ENCODE data around the gene SNX32.

Gene SNX32

GRCh38 chr11:65880027-65880426, 46.3 kb downstream of the SNX32 start:
- H3K9me3 Mint-ChIP-seq: no peaks in the 10 kb centered on the region
- no peaks in the 10 kb centered on the region for H3K27me3 Mint-ChIP-seq
- H3K4me3 Mint-ChIP-seq: peak overlapping the region; percentile 58
- H3K36me3 Mint-ChIP-seq: peaks cover 4% of the 10 kb centered on the region
- H3K27ac Mint-ChIP-seq: peak overlapping the region; percentile 35
- peaks cover 47% of the 10 kb centered on the region for H3K4me1 Mint-ChIP-seq

- Mint-ChIP-seq H3K27ac (peak overlapping the region; percentile 82), H3K36me3 (peaks cover 4% of the 10 kb centered on the region), H3K9me3 (no peaks in the 10 kb centered on the region), H3K4me3 (peak overlapping the region; percentile 53), H3K27me3 (no peaks in the 10 kb centered on the region), H3K4me1 (peaks cover 47% of the 10 kb centered on the region)
Observed at GRCh38 chr11:65880844-65881421, 47.2 kb downstream of the SNX32 start.

GRCh38 chr11:65882120-65883057, 48.6 kb downstream of the SNX32 start:
- H3K4me3 Mint-ChIP-seq: no peak overlapping the region
- peaks cover 4% of the 10 kb centered on the region for H3K36me3 Mint-ChIP-seq
- H3K9me3 Mint-ChIP-seq: no peaks in the 10 kb centered on the region
- H3K27ac Mint-ChIP-seq: no peak overlapping the region
- H3K4me1 Mint-ChIP-seq: peaks cover 53% of the 10 kb centered on the region
- H3K27me3 Mint-ChIP-seq: no peaks in the 10 kb centered on the region

GRCh38 chr11:65883058-65883761, 49.4 kb downstream of the SNX32 start:
- no peaks in the 10 kb centered on the region for H3K27me3 Mint-ChIP-seq
- no peak overlapping the region for H3K27ac Mint-ChIP-seq
- no peak overlapping the region for H3K4me3 Mint-ChIP-seq
- H3K4me1 Mint-ChIP-seq: peaks cover 50% of the 10 kb centered on the region
- no peaks in the 10 kb centered on the region for H3K9me3 Mint-ChIP-seq
- H3K36me3 Mint-ChIP-seq: peaks cover 4% of the 10 kb centered on the region

- peaks cover 4% of the 10 kb centered on the region for H3K36me3 Mint-ChIP-seq
- no peaks in the 10 kb centered on the region for H3K27me3 Mint-ChIP-seq
- H3K4me1 Mint-ChIP-seq: peaks cover 46% of the 10 kb centered on the region
- no peak overlapping the region for H3K4me3 Mint-ChIP-seq
- H3K27ac Mint-ChIP-seq: peak overlapping the region; percentile 8
- H3K9me3 Mint-ChIP-seq: no peaks in the 10 kb centered on the region
Observed at GRCh38 chr11:65883786-65884715, 50.3 kb downstream of the SNX32 start.

- peaks cover 46% of the 10 kb centered on the region for H3K4me1 Mint-ChIP-seq
- no peak overlapping the region for H3K27ac Mint-ChIP-seq
- H3K9me3 Mint-ChIP-seq: no peaks in the 10 kb centered on the region
- H3K4me3 Mint-ChIP-seq: no peak overlapping the region
- H3K27me3 Mint-ChIP-seq: no peaks in the 10 kb centered on the region
- peaks cover 4% of the 10 kb centered on the region for H3K36me3 Mint-ChIP-seq
Observed at GRCh38 chr11:65884716-65885092, 50.9 kb downstream of the SNX32 start.

- H3K27ac Mint-ChIP-seq: no peak overlapping the region
- H3K4me1 Mint-ChIP-seq: peaks cover 48% of the 10 kb centered on the region
- H3K36me3 Mint-ChIP-seq: peaks cover 4% of the 10 kb centered on the region
Observed at GRCh38 chr11:65885231-65885630, 51.5 kb downstream of the SNX32 start.

GRCh38 chr11:65885808-65886536, 52.2 kb downstream of the SNX32 start:
- Mint-ChIP-seq H3K4me1 (peaks cover 42% of the 10 kb centered on the region), H3K36me3 (peaks cover 4% of the 10 kb centered on the region), H3K27ac (no peak overlapping the region), H3K4me3 (no peak overlapping the region), H3K9me3 (no peaks in the 10 kb centered on the region), H3K27me3 (no peaks in the 10 kb centered on the region)

More at GRCh38 chr11:65885231-65885630, 51.5 kb downstream of the SNX32 start:
- H3K4me3 Mint-ChIP-seq: no peak overlapping the region
- H3K27me3 Mint-ChIP-seq: no peaks in the 10 kb centered on the region
- H3K9me3 Mint-ChIP-seq: no peaks in the 10 kb centered on the region

GRCh38 chr11:65886826-65887722, 53.3 kb downstream of the SNX32 start:
- Mint-ChIP-seq H3K9me3 (no peaks in the 10 kb centered on the region), H3K4me3 (peak overlapping the region; percentile 98), H3K27me3 (no peaks in the 10 kb centered on the region), H3K36me3 (peaks cover 4% of the 10 kb centered on the region), H3K27ac (peak overlapping the region; percentile 20), H3K4me1 (peaks cover 37% of the 10 kb centered on the region)

GRCh38 chr11:65887723-65888162, 54.0 kb downstream of the SNX32 start:
- no peak overlapping the region for H3K27ac Mint-ChIP-seq
- H3K36me3 Mint-ChIP-seq: peaks cover 10% of the 10 kb centered on the region
- H3K4me1 Mint-ChIP-seq: peaks cover 40% of the 10 kb centered on the region
- peak overlapping the region; percentile 98 for H3K4me3 Mint-ChIP-seq
- no peaks in the 10 kb centered on the region for H3K9me3 Mint-ChIP-seq
- H3K27me3 Mint-ChIP-seq: no peaks in the 10 kb centered on the region

- Mint-ChIP-seq H3K27ac (peak within 1 kb of the TSS; percentile 83), H3K4me3 (peak within 1 kb of the TSS; percentile 98), H3K4me1 (peaks cover 45% of the 10 kb centered on the region), H3K9me3 (no peaks in the 10 kb centered on the region), H3K36me3 (peaks cover 11% of the 10 kb centered on the region), H3K27me3 (no peaks in the 10 kb centered on the region)
Observed at GRCh38 chr11:65888163-65888814, 54.5 kb downstream of the SNX32 start, which contains the start of gene FIBP. TSS of gene FIBP (minus strand) at chr11:65888471. CDS start at chr11:65888418, 53 bp downstream.

- H3K27ac Mint-ChIP-seq: peak within 1 kb of the TSS; percentile 98
- H3K4me3 Mint-ChIP-seq: peak within 1 kb of the TSS; percentile 98
- H3K9me3 Mint-ChIP-seq: no peaks in the 10 kb centered on the region
- H3K36me3 Mint-ChIP-seq: peaks cover 10% of the 10 kb centered on the region
- no peaks in the 10 kb centered on the region for H3K27me3 Mint-ChIP-seq
- peaks cover 57% of the 10 kb centered on the region for H3K4me1 Mint-ChIP-seq
Observed at GRCh38 chr11:65890324-65891218, 56.8 kb downstream of the SNX32 start, which contains the start of gene CCDC85B. TSS of gene CCDC85B (plus strand) at chr11:65890673. CDS start at chr11:65890784, 111 bp downstream.

All from activated naive CD4-positive, alpha-beta T cell treated with anti-CD3 and anti-CD28 coated beads, Interleukin-2, amount 50 U/mL, for 24 hours (primary cell).